H1 (cell line): ENCODE results near the gene IDI1. TPM values are rescaled to one million over a fixed set of nuclear protein-coding genes. Genes with fewer than 3 reads are reported as not detected.

Experiments used
- CTCF ChIA-PET: fragments of 300-600 bp; sonication (Branson Sonifier 250); formaldehyde crosslinking; loops from one replicate; lab custom pipeline; 2021; ENCODE audit not compliant: partially characterized antibody; lab: Charles Lee
- POLR2A ChIA-PET: fragments of 300-600 bp; sonication (Branson Sonifier 250); formaldehyde crosslinking; loops from one replicate; lab custom pipeline; 2021; ENCODE audit warnings: inconsistent platforms; ENCODE audit not compliant: partially characterized antibody; lab: Charles Lee
- DNase-seq, 2 experiments: peaks; one replicate each; pipeline versions ENCODE4 v3.0.0 to v3.0.0-alpha.2; 2010 to 2022; ENCODE audit warnings: low spot score in 2 of 2, low read depth in 1 of 2, mixed read lengths in 1 of 2
- FAIRE-seq: peaks from 2 replicates; lab custom pipeline; 2011; peaks lifted over from hg19 to GRCh38; lab: Jason Lieb, UNC
- H2AFZ ChIP-seq: 2 replicates; pipeline ENCODE4 v1.8.1; 2012; ENCODE audit warnings: low read length, inconsistent platforms
- H2AK5ac ChIP-seq: 2 replicates; pipeline ENCODE4 v1.6.1; 2013; ENCODE audit warnings: low read depth, low read length
- H2BK120ac ChIP-seq: replicated peaks from 2 replicates; pipeline ENCODE3; 2013; ENCODE audit warnings: low read depth, low read length, inconsistent platforms
- H2BK12ac ChIP-seq: 2 replicates; pipeline ENCODE4 v1.6.1; 2013; ENCODE audit warnings: low read depth, low read length
- H2BK15ac ChIP-seq: 2 replicates; pipeline ENCODE4 v1.6.1; 2013; ENCODE audit warnings: low read length
- H2BK20ac ChIP-seq: 2 replicates; pipeline ENCODE4 v1.6.1; 2013; ENCODE audit warnings: low read length
- H2BK5ac ChIP-seq: 2 replicates; pipeline ENCODE4 v1.6.1; 2013; ENCODE audit warnings: low read depth, low read length
- H3K14ac ChIP-seq: 2 replicates; pipeline ENCODE4 v1.6.1; 2013; ENCODE audit warnings: inconsistent platforms; ENCODE audit not compliant: insufficient read length
- H3K18ac ChIP-seq: 2 replicates; pipeline ENCODE4 v1.6.1; 2013; ENCODE audit warnings: low read length; ENCODE audit errors: extremely low read depth
- H3K23ac ChIP-seq: 2 replicates; pipeline ENCODE4 v1.6.1; 2013; ENCODE audit warnings: inconsistent platforms; ENCODE audit not compliant: insufficient read length
- H3K23me2 ChIP-seq: 2 replicates; pipeline ENCODE4 v1.6.1; 2013; ENCODE audit warnings: low read depth, low read length
- H3K27ac ChIP-seq: 2 replicates; pipeline ENCODE4 v1.6.1; 2011; ENCODE audit warnings: low read depth, low read length, inconsistent platforms
- H3K27me3 ChIP-seq, 4 experiments: replicated peaks in 1 of 4; 1 replicate in 1 of 4; 2 replicates in 3 of 4; pipeline versions ENCODE4 v1.6.1 to v1.8.1; 2011 to 2013; ENCODE audit warnings: low read length in 3 of 4, mild to moderate bottlenecking in 3 of 4, inconsistent platforms in 2 of 4, mixed read lengths in 2 of 4, moderate library complexity in 1 of 4; ENCODE audit not compliant: control insufficient read depth in 3 of 4, insufficient read depth in 3 of 4; ENCODE audit errors: extremely low read depth in 1 of 4
- H3K36me3 ChIP-seq, 4 experiments: 2 replicates each; pipeline versions ENCODE4 v1.6.1 to v1.8.1; 2011 to 2013; ENCODE audit warnings: mild to moderate bottlenecking in 4 of 4, low read length in 3 of 4, moderate library complexity in 2 of 4, control low read depth in 1 of 4, inconsistent platforms in 1 of 4; ENCODE audit not compliant: insufficient read depth in 4 of 4, control insufficient read depth in 2 of 4
- H3K4ac ChIP-seq: replicated peaks from 2 replicates; pipeline ENCODE3; 2013; ENCODE audit warnings: low read length, low read depth, mixed read lengths, inconsistent platforms; ENCODE audit not compliant: insufficient read length
- H3K4me1 ChIP-seq, 4 experiments: replicated peaks in 1 of 4; 1 replicate in 1 of 4; 2 replicates in 3 of 4; pipeline versions ENCODE4 v1.6.1 to v1.8.1; 2011 to 2013; ENCODE audit warnings: low read length in 3 of 4, inconsistent platforms in 2 of 4, mixed read lengths in 1 of 4; ENCODE audit not compliant: insufficient read depth in 4 of 4, control insufficient read depth in 3 of 4
- H3K4me2 ChIP-seq, 2 experiments: 2 replicates each; pipeline versions ENCODE4 v1.6.1 to v1.8.1; 2011 to 2013; ENCODE audit warnings: low read depth in 2 of 2, low read length in 2 of 2, control low read depth in 1 of 2, inconsistent platforms in 1 of 2, mild to moderate bottlenecking in 1 of 2; ENCODE audit not compliant: insufficient read depth in 1 of 2
- H3K4me3 ChIP-seq, 4 experiments: fragments of 200-600, 300-600 bp in 1 of 4; sonication (generic), shearing (Covaris generic), sonication (Bioruptor Twin) in 1 of 4; 2 replicates each; pipeline versions ENCODE4 v1.5.1 to v1.8.1; 2011 to 2016; ENCODE audit warnings: low read length in 4 of 4, low read depth in 3 of 4, control low read depth in 2 of 4, inconsistent platforms in 2 of 4, mild to moderate bottlenecking in 2 of 4, mixed read lengths in 1 of 4, moderate library complexity in 1 of 4; ENCODE audit not compliant: insufficient read depth in 2 of 4; ENCODE audit errors: extremely low read depth in 1 of 4
- H3K56ac ChIP-seq: replicated peaks from 2 replicates; pipeline ENCODE3; 2013; ENCODE audit warnings: low read depth, mild to moderate bottlenecking, mixed read lengths, low read length, inconsistent platforms; ENCODE audit not compliant: insufficient read length
- H3K79me1 ChIP-seq: 2 replicates; pipeline ENCODE4 v1.6.1; 2013; ENCODE audit warnings: low read depth, low read length, control low read depth
- H3K79me2 ChIP-seq, 2 experiments: 2 replicates each; pipeline versions ENCODE4 v1.6.1 to v1.8.1; 2012 to 2013; ENCODE audit warnings: low read length in 2 of 2, mild to moderate bottlenecking in 2 of 2, inconsistent platforms in 1 of 2; ENCODE audit not compliant: insufficient read depth in 2 of 2, control insufficient read depth in 1 of 2
- H3K9ac ChIP-seq, 4 experiments: replicated peaks in 1 of 4; 1 replicate in 1 of 4; 2 replicates in 3 of 4; pipeline versions ENCODE4 v1.6.1 to v1.8.1; 2011 to 2013; ENCODE audit warnings: low read depth in 3 of 4, low read length in 3 of 4, control low read depth in 2 of 4, mild to moderate bottlenecking in 2 of 4, moderate library complexity in 2 of 4, inconsistent platforms in 1 of 4; ENCODE audit errors: extremely low read depth in 1 of 4
- H3K9me3 ChIP-seq, 2 experiments: 2 replicates each; pipeline versions ENCODE4 v1.6.1 to v1.8.1; 2012 to 2013; ENCODE audit warnings: mild to moderate bottlenecking in 2 of 2, moderate library complexity in 2 of 2, control low read depth in 1 of 2, inconsistent platforms in 1 of 2, low read depth in 1 of 2, low read length in 1 of 2, mixed read lengths in 1 of 2; ENCODE audit not compliant: insufficient read depth in 2 of 2
- H4K20me1 ChIP-seq, 2 experiments: replicated peaks in 1 of 2; 2 replicates each; pipeline versions ENCODE3 to v1.8.1; 2011 to 2013; ENCODE audit warnings: inconsistent platforms in 2 of 2, low read length in 2 of 2, mild to moderate bottlenecking in 1 of 2; ENCODE audit not compliant: insufficient read depth in 2 of 2, control insufficient read depth in 1 of 2
- H4K5ac ChIP-seq: 2 replicates; pipeline ENCODE4 v1.6.1; 2013; ENCODE audit warnings: low read length, low read depth, mixed read lengths, inconsistent platforms; ENCODE audit not compliant: insufficient read length
- H4K8ac ChIP-seq: 2 replicates; pipeline ENCODE4 v1.8.0; 2013; ENCODE audit warnings: mild to moderate bottlenecking, moderate library complexity, low read length, inconsistent platforms; ENCODE audit not compliant: insufficient read depth; ENCODE audit errors: extremely low read depth
- H4K91ac ChIP-seq: replicated peaks from 2 replicates; pipeline ENCODE3; 2013; ENCODE audit warnings: low read length, mixed read lengths, inconsistent platforms; ENCODE audit not compliant: insufficient read length
- BACH1 ChIP-seq: IDR thresholded peaks from 2 replicates; pipeline ENCODE4 v1.6.1; 2012; ENCODE audit warnings: low read length, improper control_type of control experiment
- CBX8 ChIP-seq: fragments of 300-800, 300-1000 bp; sonication (generic); IDR thresholded peaks from 2 replicates; pipeline ENCODE4 v1.7.1; 2016; ENCODE audit warnings: low read depth, low read length, borderline replicate concordance
- GABPA ChIP-seq: IDR thresholded peaks from 2 replicates; pipeline ENCODE4 v1.6.1; 2011; ENCODE audit warnings: mild to moderate bottlenecking, low read length, moderate library complexity, borderline replicate concordance; ENCODE audit not compliant: insufficient read depth
- GTF2F1 ChIP-seq: IDR thresholded peaks from 2 replicates; pipeline ENCODE4 v1.6.1; 2012; ENCODE audit warnings: low read depth, low read length, improper control_type of control experiment, borderline replicate concordance
- KDM1A ChIP-seq: fragments of 200-600, 300-600 bp; sonication (generic); IDR thresholded peaks from 2 replicates; pipeline ENCODE4 v1.7.1; 2016; ENCODE audit warnings: mild to moderate bottlenecking, low read length, borderline replicate concordance
- RNF2 ChIP-seq: fragments of 200-900, 300-1000 bp; sonication (generic); IDR thresholded peaks from 2 replicates; pipeline ENCODE4 v1.7.1; 2016; ENCODE audit warnings: borderline replicate concordance, low read depth, mild to moderate bottlenecking, antibody characterized with exemption, low read length; ENCODE audit not compliant: poor library complexity, severe bottlenecking; ENCODE audit errors: missing control alignments
- SIX5 ChIP-seq: IDR thresholded peaks from 2 replicates; pipeline ENCODE4 v1.6.1; 2011; ENCODE audit warnings: mild to moderate bottlenecking, low read depth, low read length
- WGBS, 2 experiments: shearing (Covaris generic) in 1 of 2; methylation state at CpG; one replicate each; pipeline versions ENCODE4 v1.1.6 to v1.1.7; 2013 to 2015; ENCODE audit warnings: low lambda C conversion rate in 2 of 2, mixed read lengths in 2 of 2, inconsistent platforms in 1 of 2, low coverage in 1 of 2, missing lambda C conversion rate in 1 of 2; ENCODE audit not compliant: insufficient replicate concordance in 2 of 2, insufficient coverage in 1 of 2, insufficient read length in 1 of 2; ENCODE audit errors: extremely low coverage in 1 of 2, missing lambda C conversion rate in 1 of 2; 5-methylcytosine and 5-hydroxymethylcytosine counted together
- polyA plus RNA-seq, 7 experiments: library from polyadenylated mRNA; depleted of rRNA in 3 of 7; stranded (reverse) in 5 of 7; unstranded in 2 of 7; fragments of >200 nt in 5 of 7; fragments of 200-250 nt in 2 of 7; gene quantifications; 1 replicate in 5 of 7; 2 replicates in 1 of 7; 4 replicates in 1 of 7; pipeline versions ENCODE4 v1.2.1 to v1.2.3, GENCODE V29; 2011 to 2013; ENCODE audit warnings: missing spikeins in 2 of 7, mixed read lengths in 2 of 7
- total RNA-seq: library from RNA; stranded (reverse); fragmentation: NEBNext Ultra II Directional; extraction: Animal tissue kit (Norgen Biotek cat#: 25700); gene quantifications from 2 replicates; pipeline ENCODE4 v1.2.1, GENCODE V29; 2021
- TF ChIP-seq, protein P1 (sequence below), 3 experiments: IDR thresholded peaks; 1 replicate in 2 of 3; 2 replicates in 1 of 3; pipeline versions ENCODE4 v1.5.1 to v1.6.1; 2011; ENCODE audit warnings: low read length in 3 of 3, mild to moderate bottlenecking in 3 of 3, inconsistent platforms in 2 of 3, low read depth in 1 of 3, moderate library complexity in 1 of 3; ENCODE audit not compliant: insufficient read depth in 1 of 3; ENCODE audit errors: control extremely low read depth in 1 of 3

Gene IDI1
- total and polyA plus RNA-seq, 2 of the 8 experiments (the other 6 are each of a cell fraction or from before 2014, with no cell fraction given): 35.3 to 56.6 TPM

DNA sequence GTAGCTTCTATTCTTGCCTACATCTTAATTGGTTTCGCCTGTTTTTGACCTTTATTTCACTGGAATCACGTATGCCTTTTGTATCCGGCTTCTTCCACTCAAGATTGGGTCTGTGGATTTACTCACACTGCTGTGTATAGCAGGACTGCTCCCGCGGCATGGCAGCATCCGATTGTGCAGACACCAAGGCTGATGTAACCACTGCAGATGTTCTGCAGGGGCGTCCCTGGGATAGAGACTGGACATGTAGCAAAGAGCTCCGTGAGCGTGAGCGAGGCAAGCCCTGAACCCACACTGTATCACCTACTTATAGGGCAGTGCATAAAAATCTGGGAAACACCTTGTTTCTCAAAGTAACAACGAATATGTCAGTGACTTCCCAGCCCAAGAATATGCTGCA, 11.8 kb downstream of the IDI1 start:
- Histone ChIP-seq H2BK12ac (no peak overlapping the region), H3K23me2 (no peaks in the 10 kb centered on the region), H2BK20ac (no peak overlapping the region), H4K8ac (no peak overlapping the region), H3K79me1 (no peaks in the 10 kb centered on the region; the same call in 1 of the 2 replicates), H3K27ac (no peak overlapping the region), H3K79me2 (no peaks in the 10 kb centered on the region), H3K27me3 (no peaks in the 10 kb centered on the region), H4K91ac (no peak overlapping the region), H2BK15ac (no peak overlapping the region), H3K23ac (no peak overlapping the region), H3K56ac (no peak overlapping the region), H3K36me3 (peaks cover 0 to 28% (median 14%) of the 10 kb centered on the region in 4 experiments; a peak in 6 of 8 replicates), H2AFZ (no peak overlapping the region), H2AK5ac (no peak overlapping the region), H2BK5ac (no peak overlapping the region), H3K9ac (no peak overlapping the region), H2BK120ac (no peak overlapping the region), H4K20me1 (peaks cover 4 to 7% of the 10 kb centered on the region in 2 experiments), H3K4me3 (no peak overlapping the region), H3K14ac (no peak overlapping the region), H3K18ac (no peak overlapping the region), H3K9me3 (no peaks in the 10 kb centered on the region), H3K4me1 (no peaks in the 10 kb centered on the region; a peak in 1 of 7 replicates), H3K4ac (peak overlapping the region; percentile 11), H4K5ac (no peak overlapping the region), H3K4me2 (no peak overlapping the region)
- DNase-seq: no peak
- 94% methylated on average over 11 of the region's 11 CpGs; no CpG with 5 or more reads in 1 of the 2 experiments for WGBS, 2 experiments
- TF ChIP-seq, protein P1, sequence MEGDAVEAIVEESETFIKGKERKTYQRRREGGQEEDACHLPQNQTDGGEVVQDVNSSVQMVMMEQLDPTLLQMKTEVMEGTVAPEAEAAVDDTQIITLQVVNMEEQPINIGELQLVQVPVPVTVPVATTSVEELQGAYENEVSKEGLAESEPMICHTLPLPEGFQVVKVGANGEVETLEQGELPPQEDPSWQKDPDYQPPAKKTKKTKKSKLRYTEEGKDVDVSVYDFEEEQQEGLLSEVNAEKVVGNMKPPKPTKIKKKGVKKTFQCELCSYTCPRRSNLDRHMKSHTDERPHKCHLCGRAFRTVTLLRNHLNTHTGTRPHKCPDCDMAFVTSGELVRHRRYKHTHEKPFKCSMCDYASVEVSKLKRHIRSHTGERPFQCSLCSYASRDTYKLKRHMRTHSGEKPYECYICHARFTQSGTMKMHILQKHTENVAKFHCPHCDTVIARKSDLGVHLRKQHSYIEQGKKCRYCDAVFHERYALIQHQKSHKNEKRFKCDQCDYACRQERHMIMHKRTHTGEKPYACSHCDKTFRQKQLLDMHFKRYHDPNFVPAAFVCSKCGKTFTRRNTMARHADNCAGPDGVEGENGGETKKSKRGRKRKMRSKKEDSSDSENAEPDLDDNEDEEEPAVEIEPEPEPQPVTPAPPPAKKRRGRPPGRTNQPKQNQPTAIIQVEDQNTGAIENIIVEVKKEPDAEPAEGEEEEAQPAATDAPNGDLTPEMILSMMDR (IDR thresholded peaks at IDR 0.05; ENCODE audit: control extremely low read depth in 1 of 3, insufficient read depth in 1 of 3, low read depth in 1 of 3, low read length in 3 of 3): no peak
- no peak for TF ChIP-seq RNF2
- no peak for TF ChIP-seq KDM1A
- no peak for TF ChIP-seq GABPA
- no peak for TF ChIP-seq SIX5
- TF ChIP-seq CBX8: no peak
- no peak for TF ChIP-seq BACH1
- no peak for TF ChIP-seq GTF2F1
- CTCF ChIA-PET: no interaction called here
- POLR2A ChIA-PET: interaction anchor here (1.0 to 2.0 kb wide), 9 partner anchors 9 to 31 kb away, joined by 3 to 7 read pairs (median 4); partner anchors contain the start of genes IDI1 and WDR37
- FAIRE-seq: no peak
